HepG2 (cell line): ENCODE measurements around the gene GLRA3. TPM values are rescaled to one million over a fixed set of nuclear protein-coding genes. Genes with fewer than 3 reads are reported as not detected.

Source experiments
- ATAC-seq: fragments of 200-7000 bp; cut with Tn5 transposase; 3 replicates; pipeline ENCODE4 v1.9.1; 2020; ENCODE audit warnings: mild to moderate bottlenecking, moderate library complexity
- BruUV-seq: library from RNA; stranded (reverse); fragments of 400-500 nt; replicated peaks from 2 replicates; lab custom pipeline; 2021; lab: Mats Ljungman, UMichigan
- CTCF ChIA-PET: fragments of 300-600 bp; formaldehyde crosslinking; extraction: SDS; loops from one replicate; lab custom pipeline; 2021; ENCODE audit warnings: low total read pairs, inconsistent platforms, low intra/inter-chr PET ratio; lab: Yijun Ruan, JAX
- POLR2A ChIA-PET: fragments of 350-600 bp; sonication (Branson Sonifier 250); formaldehyde crosslinking; loops from one replicate; lab custom pipeline; 2020; ENCODE audit warnings: antibody characterized with exemption, inconsistent platforms; lab: Yijun Ruan, JAX
- DNase-seq: peaks from one replicate; pipeline ENCODE4 v3.0.0-alpha.2; 2015; ENCODE audit warnings: low spot score
- FAIRE-seq: peaks from 3 replicates; lab custom pipeline; 2011; peaks lifted over from hg19 to GRCh38; lab: Jason Lieb, UNC
- H2AFZ ChIP-seq: one replicate; pipeline ENCODE4 v1.6.1; 2011; ENCODE audit warnings: low read length, inconsistent platforms
- H3K27ac ChIP-seq: fragments of 300-600 bp; 3 replicates; pipeline ENCODE4 v1.8.0; 2011; ENCODE audit warnings: mixed run types, mild to moderate bottlenecking, mixed read lengths, low read length, inconsistent platforms; ENCODE audit not compliant: insufficient read depth; ENCODE audit errors: extremely low read length
- H3K27me3 ChIP-seq, 2 experiments: fragments of 200-600 bp in 1 of 2; 2 replicates in 1 of 2; 3 replicates in 1 of 2; pipeline versions ENCODE4 v1.6.0 to v1.8.0; 2011; ENCODE audit warnings: low read length in 2 of 2, mild to moderate bottlenecking in 2 of 2, moderate library complexity in 2 of 2, inconsistent platforms in 1 of 2; ENCODE audit not compliant: insufficient read depth in 2 of 2, control insufficient read depth in 1 of 2
- H3K36me3 ChIP-seq, 2 experiments: fragments of 200-600 bp in 1 of 2; replicated peaks in 1 of 2; 2 replicates in 1 of 2; 3 replicates in 1 of 2; pipeline versions ENCODE4 v1.5.1 to v1.8.0; 2011; ENCODE audit warnings: low read length in 2 of 2, inconsistent platforms in 1 of 2; ENCODE audit not compliant: insufficient read depth in 2 of 2, control insufficient read depth in 1 of 2
- H3K4me1 ChIP-seq: 2 replicates; pipeline ENCODE4 v1.5.1; 2012; ENCODE audit warnings: low read length, inconsistent platforms; ENCODE audit not compliant: insufficient read depth
- H3K4me2 ChIP-seq: 2 replicates; pipeline ENCODE4 v1.6.0; 2011; ENCODE audit warnings: low read depth, low read length, inconsistent platforms
- H3K4me3 ChIP-seq, 3 experiments: fragments of 200-600 bp in 1 of 3; sonication (generic), shearing (Covaris generic) in 1 of 3; replicated peaks in 1 of 3; 2 replicates each; pipeline ENCODE4 v1.5.1; 2011 to 2016; ENCODE audit warnings: low read length in 3 of 3, inconsistent platforms in 2 of 3, low read depth in 2 of 3, mild to moderate bottlenecking in 2 of 3, control low read depth in 1 of 3, mixed read lengths in 1 of 3; ENCODE audit not compliant: insufficient read depth in 1 of 3
- H3K79me2 ChIP-seq: one replicate; pipeline ENCODE4 v1.6.1; 2011; ENCODE audit warnings: low read length, inconsistent platforms; ENCODE audit not compliant: insufficient read depth
- H3K9ac ChIP-seq: 2 replicates; pipeline ENCODE4 v1.6.0; 2011; ENCODE audit warnings: mild to moderate bottlenecking, low read depth, low read length, inconsistent platforms; ENCODE audit not compliant: insufficient read depth
- H3K9me3 ChIP-seq: 2 replicates; pipeline ENCODE4 v1.5.1; 2012; ENCODE audit warnings: mild to moderate bottlenecking, low read length
- H4K20me1 ChIP-seq: 2 replicates; pipeline ENCODE4 v1.6.0; 2011; ENCODE audit warnings: inconsistent platforms, mild to moderate bottlenecking, low read length, moderate library complexity; ENCODE audit not compliant: insufficient read depth
- AGO1 ChIP-seq: fragments of 200-400 bp; formaldehyde crosslinking; IDR thresholded peaks from 2 replicates; pipeline ENCODE4 v1.6.1; 2017; ENCODE audit warnings: mild to moderate bottlenecking, low read depth, low read length, moderate library complexity; ENCODE audit not compliant: poor library complexity, severe bottlenecking
- GABPB1 ChIP-seq: IDR thresholded peaks from 2 replicates; pipeline ENCODE4 v1.6.1; 2016; ENCODE audit warnings: mild to moderate bottlenecking, missing genetic modification reagents, moderate library complexity, missing compliant biosample characterization
- IKZF5 ChIP-seq: IDR thresholded peaks from 2 replicates; pipeline ENCODE4 v1.6.1; 2018; ENCODE audit warnings: missing genetic modification reagents, mild to moderate bottlenecking, missing compliant biosample characterization
- PCBP1 ChIP-seq: fragments of 200-400 bp; formaldehyde crosslinking; IDR thresholded peaks from 2 replicates; pipeline ENCODE4 v1.6.1; 2017; ENCODE audit warnings: mild to moderate bottlenecking, low read depth, low read length, borderline replicate concordance
- SNAPC2 ChIP-seq: sonication (generic); formaldehyde crosslinking; IDR thresholded peaks from 2 replicates; pipeline ENCODE4 v1.8.1; 2022; ENCODE audit warnings: mild to moderate bottlenecking, missing genetic modification reagents
- SOX5 ChIP-seq: IDR thresholded peaks from 2 replicates; pipeline ENCODE4 v1.6.1; 2016; ENCODE audit warnings: borderline replicate concordance
- TOPORS ChIP-seq: sonication (generic); formaldehyde crosslinking; IDR thresholded peaks from 2 replicates; pipeline ENCODE4 v1.8.0; 2023; ENCODE audit warnings: mild to moderate bottlenecking, missing genetic modification reagents
- ZFP36 ChIP-seq: fragments of 150-350 bp; IDR thresholded peaks from 2 replicates; pipeline ENCODE4 v1.6.1; 2018; ENCODE audit warnings: borderline replicate concordance, low read length, low read depth; ENCODE audit not compliant: partially characterized antibody
- ZKSCAN1 ChIP-seq: fragments of 150-350 bp; IDR thresholded peaks from 2 replicates; pipeline ENCODE4 v1.6.1; 2014; ENCODE audit warnings: low read length
- ZZZ3 ChIP-seq: sonication (generic); formaldehyde crosslinking; IDR thresholded peaks from 2 replicates; pipeline ENCODE4 v1.4.0; 2020; ENCODE audit warnings: missing genetic modification reagents, mild to moderate bottlenecking, borderline replicate concordance
- WGBS: methylation state at CpG from one replicate; pipeline ENCODE4 v1.1.6; 2017; ENCODE audit warnings: low lambda C conversion rate; 5-methylcytosine and 5-hydroxymethylcytosine counted together
- in situ Hi-C: cut with HindIII; loops from 2 replicates; pipeline ENCODE4 v1.10.0; 2017; ENCODE audit warnings: low pct_unique_long_range_greater_than_20kb; ENCODE audit not compliant: extremely low pct_ligation_motif_present
- intact Hi-C: fragments of 100-400 bp; cut with micrococcal nuclease; formaldehyde crosslinking; loops from one replicate; pipeline ENCODE4 v1.10.0; 2022; ENCODE audit not compliant: unreplicated experiment
- polyA plus RNA-seq, 8 experiments: library from polyadenylated mRNA; depleted of rRNA in 3 of 8; stranded (reverse) in 7 of 8; unstranded in 1 of 8; fragments of >200 nt; fragmentation: Illumina TruSeq in 4 of 8; extraction: Trizol in 4 of 8; gene quantifications; 2 replicates each; pipeline versions ENCODE4 v1.2.1 to v1.2.3, GENCODE V29; 2011 to 2016; ENCODE audit warnings: low read depth in 4 of 8, missing spikeins in 1 of 8, mixed read lengths in 1 of 8; ENCODE audit not compliant: insufficient read depth in 1 of 8
- total RNA-seq, 5 experiments: library from RNA; depleted of rRNA; stranded (reverse); fragments of >200 nt; fragmentation: Illumina TruSeq; extraction: Trizol; gene quantifications; 2 replicates each; pipeline ENCODE4 v1.2.3, GENCODE V29; 2016; ENCODE audit warnings: low read depth in 1 of 5
- TF ChIP-seq, protein P1 (sequence below), 2 experiments: sonication (generic) in 1 of 2; formaldehyde crosslinking in 1 of 2; IDR thresholded peaks; 2 replicates each; pipeline versions ENCODE4 v1.4.0 to v1.6.1; 2016 to 2020; ENCODE audit warnings: borderline replicate concordance in 1 of 2, low read depth in 1 of 2, mild to moderate bottlenecking in 1 of 2, missing genetic modification reagents in 1 of 2

Gene GLRA3
- total and polyA plus RNA-seq, 2 of the 13 experiments (the other 11 are each of a cell fraction or from before 2014, with no cell fraction given), result not detected

DNA sequence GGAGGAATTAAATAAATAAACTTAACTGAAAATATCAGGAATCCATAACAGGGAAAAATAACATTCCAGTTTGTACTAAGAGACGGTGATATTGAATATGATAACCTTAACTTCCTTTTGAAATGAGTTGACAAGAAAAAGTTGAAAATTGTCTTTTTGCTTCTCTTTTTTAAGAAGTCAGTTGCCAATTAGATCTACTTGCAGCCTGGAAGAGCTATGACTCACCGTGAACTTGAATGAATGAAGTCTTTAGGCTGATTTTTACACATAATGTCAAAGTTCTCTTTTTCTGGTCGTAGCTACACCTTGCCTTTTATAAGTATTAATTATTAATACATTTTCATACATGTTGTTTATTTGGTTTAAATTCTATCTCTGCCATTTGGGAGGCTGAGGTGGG is 212.4 kb downstream of the GLRA3 start:
- Histone ChIP-seq H3K4me2 (no peak overlapping the region), H3K36me3 (no peaks in the 10 kb centered on the region), H4K20me1 (no peaks in the 10 kb centered on the region), H3K27me3 (no peaks in the 10 kb centered on the region), H3K4me3 (no peak overlapping the region), H3K9ac (no peak overlapping the region), H3K79me2 (no peaks in the 10 kb centered on the region), H3K27ac (no peak overlapping the region), H3K4me1 (no peaks in the 10 kb centered on the region), H2AFZ (no peak overlapping the region), H3K9me3 (no peaks in the 10 kb centered on the region)
- ChIA-PET CTCF (no interaction called here), POLR2A (no interaction called here)
- WGBS, result 0% methylated on average over 3 of the region's 3 CpGs
- intact Hi-C loops (no loop called here), in situ Hi-C loops (no loop called here)
- DNase-seq (no peak), ATAC-seq (no peak), FAIRE-seq (no peak)
- BruUV-seq, result no TSS peak
- TF ChIP-seq SOX5 (CRISPR knock-in tag) (no peak), PCBP1 (no peak), AGO1 (no peak), ZFP36 (no peak), IKZF5 (no peak), SNAPC2 (CRISPR knock-in tag) (no peak), ZKSCAN1 (no peak), ZZZ3 (CRISPR knock-in tag) (no peak), GABPB1 (CRISPR knock-in tag) (no peak), TOPORS (CRISPR knock-in tag) (no peak)
- TF ChIP-seq, protein P1, sequence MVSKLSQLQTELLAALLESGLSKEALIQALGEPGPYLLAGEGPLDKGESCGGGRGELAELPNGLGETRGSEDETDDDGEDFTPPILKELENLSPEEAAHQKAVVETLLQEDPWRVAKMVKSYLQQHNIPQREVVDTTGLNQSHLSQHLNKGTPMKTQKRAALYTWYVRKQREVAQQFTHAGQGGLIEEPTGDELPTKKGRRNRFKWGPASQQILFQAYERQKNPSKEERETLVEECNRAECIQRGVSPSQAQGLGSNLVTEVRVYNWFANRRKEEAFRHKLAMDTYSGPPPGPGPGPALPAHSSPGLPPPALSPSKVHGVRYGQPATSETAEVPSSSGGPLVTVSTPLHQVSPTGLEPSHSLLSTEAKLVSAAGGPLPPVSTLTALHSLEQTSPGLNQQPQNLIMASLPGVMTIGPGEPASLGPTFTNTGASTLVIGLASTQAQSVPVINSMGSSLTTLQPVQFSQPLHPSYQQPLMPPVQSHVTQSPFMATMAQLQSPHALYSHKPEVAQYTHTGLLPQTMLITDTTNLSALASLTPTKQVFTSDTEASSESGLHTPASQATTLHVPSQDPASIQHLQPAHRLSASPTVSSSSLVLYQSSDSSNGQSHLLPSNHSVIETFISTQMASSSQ (IDR thresholded peaks at IDR 0.05; ENCODE audit: low read depth), result no peak
- TF ChIP-seq, protein P1 (CRISPR knock-in tag; IDR thresholded peaks at IDR 0.05; ENCODE audit: borderline replicate concordance), result no peak
